ENCODE measurements around the gene FERMT1. TPM values are rescaled to one million over a fixed set of nuclear protein-coding genes. Genes with fewer than 3 reads are reported as not detected.

FERMT1 gene
- total and polyA plus RNA-seq, 2 of the 13 experiments (the other 11 are each of a cell fraction or from before 2014, with no cell fraction given) = 15.8 to 29.5 TPM

GRCh38 chr20:6066582-6066981, 56.2 kb downstream of the FERMT1 start:
- Histone ChIP-seq H3K4me1 (ENCODE audit: insufficient read depth, low read length) (no peaks in the 10 kb centered on the region), H3K4me3 (replicated peaks in 1 of 3; ENCODE audit: insufficient read depth in 1 of 3, low read depth in 2 of 3, low read length in 3 of 3) (no peak overlapping the region), H3K36me3 (replicated peaks in 1 of 2; ENCODE audit: control insufficient read depth in 1 of 2, insufficient read depth in 2 of 2, low read length in 2 of 2) (no peaks in the 10 kb centered on the region), H3K4me2 (ENCODE audit: low read depth, low read length) (no peak overlapping the region), H3K27ac (ENCODE audit: extremely low read length, insufficient read depth, low read length) (no peak overlapping the region), H3K9me3 (ENCODE audit: low read length) (no peaks in the 10 kb centered on the region), H3K9ac (ENCODE audit: insufficient read depth, low read depth, low read length) (no peak overlapping the region), H3K79me2 (ENCODE audit: insufficient read depth, low read length) (no peaks in the 10 kb centered on the region), H3K27me3 (ENCODE audit: control insufficient read depth in 1 of 2, insufficient read depth in 2 of 2, low read length in 2 of 2) (no peaks in the 10 kb centered on the region), H4K20me1 (ENCODE audit: insufficient read depth, low read length) (no peaks in the 10 kb centered on the region), H2AFZ (ENCODE audit: low read length) (no peak overlapping the region)
- TF ChIP-seq AKNA (CRISPR knock-in tag; IDR thresholded peaks at IDR 0.05; ENCODE audit: borderline replicate concordance) (no peak), ZNF33A (CRISPR knock-in tag; IDR thresholded peaks at IDR 0.05; ENCODE audit: borderline replicate concordance) (no peak), ZNF441 (CRISPR knock-in tag; IDR thresholded peaks at IDR 0.05; ENCODE audit: borderline replicate concordance) (no peak), EZH2 (conservative IDR thresholded peaks at IDR 0.05; ENCODE audit: low read depth, low read length) (no peak), ZBTB26 (CRISPR knock-in tag; IDR thresholded peaks at IDR 0.05; ENCODE audit: borderline replicate concordance) (no peak), ZNF563 (CRISPR knock-in tag; IDR thresholded peaks at IDR 0.05) (no peak), ZNF589 (CRISPR knock-in tag; conservative IDR thresholded peaks at IDR 0.05) (no peak)
- no TSS peak for BruUV-seq (replicated peaks)
- intact Hi-C loops (cut with micrococcal nuclease; ENCODE audit: unreplicated experiment) = no loop called here
- 89% methylated on average over 3 of the region's 3 CpGs for WGBS (ENCODE audit: low lambda C conversion rate)
- FAIRE-seq (no peak), DNase-seq (ENCODE audit: low spot score) (no peak), ATAC-seq (no peak)
- POLR2A ChIA-PET = interaction anchor here (0.9 kb wide), 1 partner anchor 44 kb away, joined by 4 read pairs; no protein-coding TSS in a partner anchor
- CTCF ChIA-PET (ENCODE audit: low intra/inter-chr PET ratio, low total read pairs) = no interaction called here
- in situ Hi-C loops (cut with HindIII; ENCODE audit: extremely low pct_ligation_motif_present, low pct_unique_long_range_greater_than_20kb) = no loop called here
